ENCODE data around the gene SOS1. TPM values are rescaled to one million over a fixed set of nuclear protein-coding genes. Genes with fewer than 3 reads are reported as not detected.

Gene SOS1
- total RNA-seq, 4 donors from 2014 or later = 23.1 to 70.8 (median 31.6) TPM

DNA sequence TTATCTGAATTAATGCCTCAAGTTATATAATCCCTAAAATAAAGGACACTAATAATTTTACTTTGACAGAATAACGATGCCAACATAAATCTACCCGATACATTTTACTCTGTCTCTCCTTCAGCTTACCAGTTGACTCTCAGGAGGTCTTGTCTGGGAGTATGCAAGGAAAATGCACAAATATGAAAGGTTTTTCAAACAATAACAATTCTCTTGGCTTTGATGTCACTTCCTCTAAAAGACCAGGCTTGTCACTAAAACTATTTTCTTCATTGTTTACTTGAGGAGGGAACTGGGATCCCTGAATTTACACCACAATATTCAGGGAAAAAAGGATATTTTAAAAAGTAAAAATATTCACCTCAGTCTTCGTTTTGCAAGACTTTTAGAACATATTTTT lies 97.2 kb downstream of the SOS1 start:
- no peak for ATAC-seq (ENCODE audit: low FRiP score)
- DNase-seq (ENCODE audit: low spot score) = no peak
- TF ChIP-seq CTCF (IDR thresholded peaks at IDR 0.05) = no peak

DNA sequence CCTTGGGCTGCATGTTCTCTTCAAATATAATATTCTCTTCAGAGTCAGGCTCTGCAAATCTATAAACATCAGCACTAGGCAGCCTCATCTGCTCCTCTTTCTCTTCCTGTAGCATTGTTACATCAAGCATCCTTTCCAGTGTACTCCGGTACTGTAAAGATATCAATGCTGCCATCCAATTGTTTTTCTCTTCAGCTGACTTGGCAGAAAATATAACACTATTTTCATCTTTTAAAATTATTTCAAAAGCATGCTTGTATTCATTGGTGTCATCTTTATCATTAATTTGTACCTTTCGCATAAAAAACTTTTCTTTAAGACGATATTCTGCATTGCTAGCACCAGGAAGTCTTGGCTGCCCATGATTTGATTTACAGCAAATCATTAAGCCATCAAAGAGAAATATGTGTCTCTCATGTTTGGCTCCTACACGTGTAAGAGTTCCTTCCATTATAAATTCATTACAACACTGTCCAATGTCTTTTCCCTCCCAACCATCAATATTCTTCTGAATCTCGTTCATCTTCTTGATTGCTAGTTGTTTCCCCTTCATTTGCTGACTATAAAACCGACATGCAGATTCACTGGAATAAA lies 98.1 kb downstream of the SOS1 start:
- ATAC-seq (ENCODE audit: low FRiP score) = no peak

DNA sequence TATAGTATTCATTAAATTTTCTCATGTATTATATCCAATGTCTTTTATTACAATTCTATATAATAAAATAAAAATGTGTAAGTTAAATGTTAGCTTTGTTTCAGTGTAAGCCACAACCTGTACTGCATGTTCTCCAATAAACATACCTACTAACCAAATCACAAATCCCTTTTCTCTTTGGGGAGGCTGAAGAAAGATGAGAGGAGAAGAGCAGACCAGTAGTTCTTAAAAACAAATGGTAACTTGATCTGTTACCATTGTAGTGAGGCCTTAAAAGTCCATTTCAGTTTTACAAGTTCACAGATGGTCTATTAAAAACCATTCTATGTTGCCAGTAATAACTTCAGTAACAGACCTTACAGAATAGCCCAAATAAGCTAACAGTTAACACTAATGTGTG lies 100.5 kb downstream of the SOS1 start:
- DNase-seq (ENCODE audit: low spot score) (no peak), ATAC-seq (ENCODE audit: low FRiP score) (no peak)
- TF ChIP-seq CTCF (IDR thresholded peaks at IDR 0.05) = no peak

More for the DNA sequence above, 98.1 kb downstream of the SOS1 start:
- TF ChIP-seq CTCF (IDR thresholded peaks at IDR 0.05) = no peak
- DNase-seq (ENCODE audit: low spot score) = no peak

- TF ChIP-seq CTCF (IDR thresholded peaks at IDR 0.05) = no peak
- no peak for ATAC-seq (ENCODE audit: low FRiP score)
- DNase-seq (ENCODE audit: low spot score) = no peak
Measured at GRCh38 chr2:39018638-39019037, 102.2 kb downstream of the SOS1 start.

GRCh38 chr2:39017334-39017733 lies 103.5 kb downstream of the SOS1 start:
- ATAC-seq (ENCODE audit: low FRiP score) (no peak), DNase-seq (ENCODE audit: low spot score) (no peak)
- no peak for TF ChIP-seq CTCF (IDR thresholded peaks at IDR 0.05)

GRCh38 chr2:39015424-39015823 lies 105.4 kb downstream of the SOS1 start:
- no peak for TF ChIP-seq CTCF (IDR thresholded peaks at IDR 0.05)
- ATAC-seq (ENCODE audit: low FRiP score) (no peak), DNase-seq (ENCODE audit: low spot score) (no peak)

DNA sequence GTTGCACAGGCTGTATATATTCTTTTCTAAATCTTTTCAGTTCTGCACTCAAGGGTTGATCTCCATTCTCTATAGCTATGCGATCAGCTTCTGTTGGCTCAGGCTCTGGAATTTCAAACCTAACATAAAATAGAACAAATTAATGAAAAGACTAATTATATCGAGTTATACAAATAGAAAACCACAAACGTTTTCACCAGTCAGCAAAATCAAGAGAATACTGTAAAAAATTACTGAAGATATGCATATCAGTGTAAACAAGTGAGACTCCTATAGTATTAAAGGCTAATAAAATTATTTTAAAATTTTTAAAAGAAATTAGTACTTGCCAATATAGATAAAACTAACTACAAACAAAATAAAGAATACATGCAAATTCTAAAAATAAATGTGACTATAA lies 107.0 kb downstream of the SOS1 start:
- no peak for DNase-seq (ENCODE audit: low spot score)
- ATAC-seq (ENCODE audit: low FRiP score) = no peak
- no peak for TF ChIP-seq CTCF (IDR thresholded peaks at IDR 0.05)
